HEK293 (cell line): ENCODE data around the gene PEX26.

Source experiments
- PATZ1 ChIP-seq: fragments of 450-650 bp; formaldehyde crosslinking; IDR thresholded peaks from 2 replicates; pipeline ENCODE4 v1.5.1; 2016; ENCODE audit warnings: missing biosample characterization, missing genetic modification characterization
- ZNF660 ChIP-seq: fragments of 450-650 bp; IDR thresholded peaks from 2 replicates; pipeline ENCODE4 v1.5.1; 2018; ENCODE audit warnings: missing biosample characterization, mild to moderate bottlenecking, missing genetic modification characterization

DNA sequence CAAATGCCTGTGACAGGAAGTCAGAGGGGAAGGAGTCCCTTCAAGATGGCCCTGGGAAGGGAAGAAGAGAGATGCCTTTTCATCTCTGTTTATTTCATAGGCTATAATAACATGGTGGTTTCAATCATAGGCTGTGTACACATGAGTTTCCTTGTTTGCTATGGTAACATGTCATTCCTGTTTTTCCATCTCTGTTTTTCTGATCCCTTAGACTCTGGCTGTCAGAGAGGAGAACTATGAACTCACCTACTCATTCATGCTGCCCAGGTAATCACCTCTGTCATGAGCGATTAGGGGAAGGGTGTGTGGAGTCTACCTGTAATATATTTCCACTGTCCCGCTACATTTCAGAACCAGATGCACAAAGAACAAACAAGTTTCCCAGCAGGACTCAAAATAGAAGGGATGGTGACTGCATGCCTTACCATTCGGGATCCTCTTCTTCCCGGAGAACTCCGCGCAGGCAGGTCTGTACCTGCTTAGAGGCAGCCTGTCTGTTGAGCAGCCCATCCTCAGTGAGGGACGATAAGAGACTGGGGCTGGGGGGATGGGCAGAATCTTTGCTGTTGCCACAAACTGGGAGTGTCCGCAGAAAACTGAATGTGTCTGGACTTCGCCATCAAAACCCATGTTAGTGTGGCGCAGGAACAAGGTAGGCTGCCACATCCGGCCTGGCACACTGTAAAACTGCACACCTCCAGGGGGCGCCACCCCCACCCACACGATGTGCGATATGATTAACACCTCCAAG, 7.1 kb upstream of the PEX26 start:
- TF ChIP-seq PATZ1 (tag by site-specific recombination), result no peak
- no peak for TF ChIP-seq ZNF660 (tag by site-specific recombination)
